Measurements from ENCODE around the gene MYMK. TPM values are rescaled to one million over a fixed set of nuclear protein-coding genes. Genes with fewer than 3 reads are reported as not detected.

The MYMK gene
- total and polyA plus RNA-seq, 2 of the 8 experiments (the other 6 are each of a cell fraction or from before 2014, with no cell fraction given): not detected

DNA sequence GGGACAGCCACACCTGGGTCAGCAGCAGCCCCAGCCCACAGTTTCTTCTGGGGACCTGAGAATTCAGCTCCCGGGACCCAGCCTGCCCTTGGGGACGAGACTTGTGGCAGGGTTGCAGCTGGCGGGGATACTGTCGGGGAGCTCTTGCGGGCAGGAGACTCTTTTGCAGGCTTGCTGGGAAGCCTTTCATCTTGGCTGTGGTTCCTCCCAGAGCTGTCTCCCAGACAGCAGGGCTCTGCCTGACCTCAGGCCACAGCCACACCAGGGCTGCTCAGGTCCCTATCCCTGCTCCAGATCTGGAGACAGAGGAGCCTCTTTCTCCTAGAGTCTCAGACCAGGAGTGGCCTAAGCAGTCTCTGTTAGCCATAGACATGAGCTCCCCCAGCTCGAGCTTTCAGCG is 4.7 kb upstream of the MYMK start (continued):
- TF ChIP-seq, protein P1, sequence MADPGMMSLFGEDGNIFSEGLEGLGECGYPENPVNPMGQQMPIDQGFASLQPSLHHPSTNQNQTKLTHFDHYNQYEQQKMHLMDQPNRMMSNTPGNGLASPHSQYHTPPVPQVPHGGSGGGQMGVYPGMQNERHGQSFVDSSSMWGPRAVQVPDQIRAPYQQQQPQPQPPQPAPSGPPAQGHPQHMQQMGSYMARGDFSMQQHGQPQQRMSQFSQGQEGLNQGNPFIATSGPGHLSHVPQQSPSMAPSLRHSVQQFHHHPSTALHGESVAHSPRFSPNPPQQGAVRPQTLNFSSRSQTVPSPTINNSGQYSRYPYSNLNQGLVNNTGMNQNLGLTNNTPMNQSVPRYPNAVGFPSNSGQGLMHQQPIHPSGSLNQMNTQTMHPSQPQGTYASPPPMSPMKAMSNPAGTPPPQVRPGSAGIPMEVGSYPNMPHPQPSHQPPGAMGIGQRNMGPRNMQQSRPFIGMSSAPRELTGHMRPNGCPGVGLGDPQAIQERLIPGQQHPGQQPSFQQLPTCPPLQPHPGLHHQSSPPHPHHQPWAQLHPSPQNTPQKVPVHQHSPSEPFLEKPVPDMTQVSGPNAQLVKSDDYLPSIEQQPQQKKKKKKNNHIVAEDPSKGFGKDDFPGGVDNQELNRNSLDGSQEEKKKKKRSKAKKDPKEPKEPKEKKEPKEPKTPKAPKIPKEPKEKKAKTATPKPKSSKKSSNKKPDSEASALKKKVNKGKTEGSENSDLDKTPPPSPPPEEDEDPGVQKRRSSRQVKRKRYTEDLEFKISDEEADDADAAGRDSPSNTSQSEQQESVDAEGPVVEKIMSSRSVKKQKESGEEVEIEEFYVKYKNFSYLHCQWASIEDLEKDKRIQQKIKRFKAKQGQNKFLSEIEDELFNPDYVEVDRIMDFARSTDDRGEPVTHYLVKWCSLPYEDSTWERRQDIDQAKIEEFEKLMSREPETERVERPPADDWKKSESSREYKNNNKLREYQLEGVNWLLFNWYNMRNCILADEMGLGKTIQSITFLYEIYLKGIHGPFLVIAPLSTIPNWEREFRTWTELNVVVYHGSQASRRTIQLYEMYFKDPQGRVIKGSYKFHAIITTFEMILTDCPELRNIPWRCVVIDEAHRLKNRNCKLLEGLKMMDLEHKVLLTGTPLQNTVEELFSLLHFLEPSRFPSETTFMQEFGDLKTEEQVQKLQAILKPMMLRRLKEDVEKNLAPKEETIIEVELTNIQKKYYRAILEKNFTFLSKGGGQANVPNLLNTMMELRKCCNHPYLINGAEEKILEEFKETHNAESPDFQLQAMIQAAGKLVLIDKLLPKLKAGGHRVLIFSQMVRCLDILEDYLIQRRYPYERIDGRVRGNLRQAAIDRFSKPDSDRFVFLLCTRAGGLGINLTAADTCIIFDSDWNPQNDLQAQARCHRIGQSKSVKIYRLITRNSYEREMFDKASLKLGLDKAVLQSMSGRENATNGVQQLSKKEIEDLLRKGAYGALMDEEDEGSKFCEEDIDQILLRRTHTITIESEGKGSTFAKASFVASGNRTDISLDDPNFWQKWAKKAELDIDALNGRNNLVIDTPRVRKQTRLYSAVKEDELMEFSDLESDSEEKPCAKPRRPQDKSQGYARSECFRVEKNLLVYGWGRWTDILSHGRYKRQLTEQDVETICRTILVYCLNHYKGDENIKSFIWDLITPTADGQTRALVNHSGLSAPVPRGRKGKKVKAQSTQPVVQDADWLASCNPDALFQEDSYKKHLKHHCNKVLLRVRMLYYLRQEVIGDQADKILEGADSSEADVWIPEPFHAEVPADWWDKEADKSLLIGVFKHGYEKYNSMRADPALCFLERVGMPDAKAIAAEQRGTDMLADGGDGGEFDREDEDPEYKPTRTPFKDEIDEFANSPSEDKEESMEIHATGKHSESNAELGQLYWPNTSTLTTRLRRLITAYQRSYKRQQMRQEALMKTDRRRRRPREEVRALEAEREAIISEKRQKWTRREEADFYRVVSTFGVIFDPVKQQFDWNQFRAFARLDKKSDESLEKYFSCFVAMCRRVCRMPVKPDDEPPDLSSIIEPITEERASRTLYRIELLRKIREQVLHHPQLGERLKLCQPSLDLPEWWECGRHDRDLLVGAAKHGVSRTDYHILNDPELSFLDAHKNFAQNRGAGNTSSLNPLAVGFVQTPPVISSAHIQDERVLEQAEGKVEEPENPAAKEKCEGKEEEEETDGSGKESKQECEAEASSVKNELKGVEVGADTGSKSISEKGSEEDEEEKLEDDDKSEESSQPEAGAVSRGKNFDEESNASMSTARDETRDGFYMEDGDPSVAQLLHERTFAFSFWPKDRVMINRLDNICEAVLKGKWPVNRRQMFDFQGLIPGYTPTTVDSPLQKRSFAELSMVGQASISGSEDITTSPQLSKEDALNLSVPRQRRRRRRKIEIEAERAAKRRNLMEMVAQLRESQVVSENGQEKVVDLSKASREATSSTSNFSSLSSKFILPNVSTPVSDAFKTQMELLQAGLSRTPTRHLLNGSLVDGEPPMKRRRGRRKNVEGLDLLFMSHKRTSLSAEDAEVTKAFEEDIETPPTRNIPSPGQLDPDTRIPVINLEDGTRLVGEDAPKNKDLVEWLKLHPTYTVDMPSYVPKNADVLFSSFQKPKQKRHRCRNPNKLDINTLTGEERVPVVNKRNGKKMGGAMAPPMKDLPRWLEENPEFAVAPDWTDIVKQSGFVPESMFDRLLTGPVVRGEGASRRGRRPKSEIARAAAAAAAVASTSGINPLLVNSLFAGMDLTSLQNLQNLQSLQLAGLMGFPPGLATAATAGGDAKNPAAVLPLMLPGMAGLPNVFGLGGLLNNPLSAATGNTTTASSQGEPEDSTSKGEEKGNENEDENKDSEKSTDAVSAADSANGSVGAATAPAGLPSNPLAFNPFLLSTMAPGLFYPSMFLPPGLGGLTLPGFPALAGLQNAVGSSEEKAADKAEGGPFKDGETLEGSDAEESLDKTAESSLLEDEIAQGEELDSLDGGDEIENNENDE (IDR thresholded peaks at IDR 0.05; ENCODE audit: insufficient replicate concordance, low read length): no peak
- TF ChIP-seq CBX5 (IDR thresholded peaks at IDR 0.05; ENCODE audit: low read depth, low read length) (no peak), BCL11A (IDR thresholded peaks at IDR 0.05; ENCODE audit: low read depth in 2 of 2, low read length in 2 of 2) (no peak), KDM4A (IDR thresholded peaks at IDR 0.05; ENCODE audit: low read depth, low read length, severe bottlenecking) (no peak), NANOG (IDR thresholded peaks at IDR 0.05; ENCODE audit: insufficient read depth, low read depth, low read length, poor library complexity, severe bottlenecking) (no peak), RNF2 (IDR thresholded peaks at IDR 0.05; ENCODE audit: borderline replicate concordance, low read depth, low read length, missing control alignments, poor library complexity, severe bottlenecking) (no peak), ZNF274 (IDR thresholded peaks at IDR 0.05; ENCODE audit: borderline replicate concordance, extremely low read depth, low read length) (no peak), SRF (IDR thresholded peaks at IDR 0.05; ENCODE audit: low read depth, low read length) (no peak), ATF3 (IDR thresholded peaks at IDR 0.05; ENCODE audit: insufficient read depth, low read depth, low read length) (no peak), CHD2 (IDR thresholded peaks at IDR 0.05; ENCODE audit: low read length) (no peak), CHD1 (IDR thresholded peaks at IDR 0.05; ENCODE audit: low read depth, low read length) (no peak)
